B cell (primary cell): Measurements from ENCODE around the gene PSMB10. TPM values are rescaled to one million over a fixed set of nuclear protein-coding genes. Genes with fewer than 3 reads are reported as not detected.

Source experiments
- ATAC-seq: fragments of 200-7000 bp; cut with Tn5 transposase; one replicate; pipeline ENCODE4 v1.10.0; 2021; ENCODE audit warnings: low read depth, mild to moderate bottlenecking, moderate number of reproducible peaks, moderate library complexity
- CTCF ChIA-PET: fragments of 350-600 bp; sonication (Branson Sonifier 250); formaldehyde crosslinking; loops from one replicate; lab custom pipeline; 2021; ENCODE audit warnings: antibody characterized with exemption, inconsistent platforms; lab: Charles Lee
- POLR2A ChIA-PET: fragments of 350-600 bp; sonication (Branson Sonifier 250); formaldehyde crosslinking; loops from one replicate; lab custom pipeline; 2021; ENCODE audit warnings: antibody characterized with exemption; lab: Charles Lee
- DNase-seq: peaks from one replicate; pipeline ENCODE4 v3.0.0; 2013
- H2AFZ ChIP-seq: 2 replicates; pipeline ENCODE4 v1.6.1; 2012; ENCODE audit warnings: mild to moderate bottlenecking, low read depth, low read length; ENCODE audit not compliant: insufficient read depth, poor library complexity, severe bottlenecking
- H3K27ac ChIP-seq, 2 donors: 1 replicate in 1 of 2; 2 replicates in 1 of 2; pipeline ENCODE4 v1.5.1; 2012 to 2013; ENCODE audit warnings: low read length in 2 of 2, mild to moderate bottlenecking in 2 of 2, moderate library complexity in 1 of 2
- H3K27me3 ChIP-seq, 4 experiments: fragments of 200-600 bp in 1 of 4; sonication (generic) in 1 of 4; replicated peaks in 1 of 4; 1 replicate in 2 of 4; 2 replicates in 2 of 4; pipeline versions ENCODE4 v1.6.1 to v1.7.0; 2013 to 2016; ENCODE audit warnings: low read length in 3 of 4, mild to moderate bottlenecking in 2 of 4, mixed read lengths in 1 of 4, moderate library complexity in 1 of 4; ENCODE audit not compliant: insufficient read depth in 4 of 4, control insufficient read depth in 3 of 4; ENCODE audit errors: control extremely low read depth in 1 of 4
- H3K36me3 ChIP-seq, 2 experiments: replicated peaks in 1 of 2; 1 replicate in 1 of 2; 2 replicates in 1 of 2; pipeline versions ENCODE4 v1.6.1 to v1.7.1; 2013; ENCODE audit warnings: low read length in 1 of 2; ENCODE audit not compliant: insufficient read depth in 2 of 2, control insufficient read depth in 1 of 2; ENCODE audit errors: control extremely low read depth in 1 of 2, extremely low read depth in 1 of 2
- H3K4me1 ChIP-seq, 2 donors: fragments of 200-600 bp in 1 of 2; sonication (generic) in 1 of 2; 1 replicate in 1 of 2; 2 replicates in 1 of 2; pipeline versions ENCODE4 v1.5.1 to v1.6.1; 2013 to 2017; ENCODE audit warnings: low read length in 2 of 2; ENCODE audit not compliant: control insufficient read depth in 2 of 2, insufficient read depth in 2 of 2
- H3K4me2 ChIP-seq: replicated peaks from 2 replicates; pipeline ENCODE3; 2012; ENCODE audit warnings: mild to moderate bottlenecking, low read depth, low read length; ENCODE audit not compliant: poor library complexity, severe bottlenecking
- H3K4me3 ChIP-seq, 5 experiments: fragments of 200-600 bp in 1 of 5; sonication (generic) in 1 of 5; 1 replicate in 3 of 5; 2 replicates in 2 of 5; pipeline versions ENCODE4 v1.5.1 to v1.7.0; 2011 to 2016; ENCODE audit warnings: low read length in 4 of 5, mild to moderate bottlenecking in 4 of 5, low read depth in 2 of 5, control low read depth in 1 of 5, moderate library complexity in 1 of 5; ENCODE audit not compliant: insufficient read depth in 1 of 5; ENCODE audit errors: control extremely low read depth in 1 of 5, extremely low read depth in 1 of 5
- H3K79me2 ChIP-seq: fragments of 200-600 bp; sonication (generic); one replicate; pipeline ENCODE4 v1.6.0; 2016; ENCODE audit warnings: low read length; ENCODE audit not compliant: control insufficient read depth, insufficient read depth
- H3K9ac ChIP-seq: fragments of 200-600 bp; sonication (generic); 2 replicates; pipeline ENCODE4 v1.6.1; 2017; ENCODE audit warnings: mild to moderate bottlenecking, low read length, moderate library complexity
- H3K9me3 ChIP-seq, 3 donors: one replicate each; pipeline versions ENCODE4 v1.6.1 to v1.7.1; 2013; ENCODE audit warnings: low read length in 2 of 3; ENCODE audit not compliant: control insufficient read depth in 2 of 3, insufficient read depth in 1 of 3; ENCODE audit errors: control extremely low read depth in 1 of 3
- H4K20me1 ChIP-seq: 2 replicates; pipeline ENCODE4 v1.6.0; 2012; ENCODE audit warnings: mild to moderate bottlenecking, low read length; ENCODE audit not compliant: insufficient read depth, control insufficient read depth, poor library complexity, severe bottlenecking
- H3K27ac Mint-ChIP-seq: one replicate; pipeline ENCODE4 v1.8.0; 2021; ENCODE audit warnings: mixed read lengths
- H3K27me3 Mint-ChIP-seq: one replicate; pipeline ENCODE4 v1.8.0; 2021; ENCODE audit warnings: mixed read lengths
- H3K4me1 Mint-ChIP-seq: one replicate; pipeline ENCODE4 v1.8.0; 2021; ENCODE audit warnings: mixed read lengths
- H3K4me3 Mint-ChIP-seq: one replicate; pipeline ENCODE4 v1.8.0; 2021; ENCODE audit warnings: mixed read lengths
- H3K9me3 Mint-ChIP-seq: one replicate; pipeline ENCODE4 v1.8.0; 2022; ENCODE audit warnings: mixed read lengths; ENCODE audit not compliant: insufficient read depth
- EZH2 ChIP-seq: IDR thresholded peaks from 2 replicates; pipeline ENCODE4 v1.6.1; 2012; ENCODE audit warnings: borderline replicate concordance, low read depth, mild to moderate bottlenecking, moderate library complexity, low read length; ENCODE audit not compliant: insufficient read depth, poor library complexity, severe bottlenecking
- whole genome bisulfite sequencing: methylation state at CpG from one replicate; pipeline ENCODE4 v1.1.5; 2013; ENCODE audit warnings: missing lambda C conversion rate; ENCODE audit not compliant: insufficient coverage; 5-methylcytosine and 5-hydroxymethylcytosine counted together
- intact Hi-C: fragments of 100-400 bp; cut with micrococcal nuclease; formaldehyde crosslinking; loops from one replicate; pipeline ENCODE4 v1.10.0; 2022
- polyA plus RNA-seq: library from polyadenylated mRNA; depleted of rRNA; stranded (reverse); fragments of >200 nt; gene quantifications from 2 replicates; pipeline ENCODE4 v1.2.3, GENCODE V29; 2012
- total RNA-seq, 2 donors: library from RNA; stranded (reverse); fragments of 120-200 nt in 1 of 2; gene quantifications; 1 replicate in 1 of 2; 2 replicates in 1 of 2; pipeline versions ENCODE4 v1.2.3 to v1.2.4, GENCODE V29; 2013 to 2022
- TF ChIP-seq, protein P1 (sequence below): fragments of 200-600 bp; IDR thresholded peaks from one replicate; pipeline ENCODE4 v1.8.0; 2022; ENCODE audit warnings: antibody characterized with exemption, mild to moderate bottlenecking

Gene PSMB10
- total and polyA plus RNA-seq, 2 donors (not counting 1 experiment from before 2014, with no cell fraction given), result 167 to 176 TPM

- Histone ChIP-seq H3K79me2 (peaks cover 19% of the 10 kb centered on the region), H3K27ac (peak overlapping the region in 1 of 2 donors; percentile 63), H3K36me3 (peaks cover 0 to 3% of the 10 kb centered on the region in 2 experiments), H2AFZ (peak overlapping the region; percentile 80), H3K9ac (peak overlapping the region; percentile 82), H3K4me1 (peaks cover 10 to 19% of the 10 kb centered on the region in 2 donors), H3K9me3 (no peaks in the 10 kb centered on the region), H3K4me3 (peak overlapping the region; percentile 22 to 95 (median 80)), H4K20me1 (peaks cover 8% of the 10 kb centered on the region), H3K4me2 (peak overlapping the region; percentile 100), H3K27me3 (no peaks in the 10 kb centered on the region)
- whole genome bisulfite sequencing, result under 1% methylated on average over 45 of the region's 45 CpGs
- Mint-ChIP-seq H3K27ac (peak overlapping the region; percentile 91), H3K9me3 (no peaks in the 10 kb centered on the region), H3K4me3 (peak overlapping the region; percentile 88), H3K4me1 (peaks cover 20% of the 10 kb centered on the region), H3K27me3 (no peaks in the 10 kb centered on the region)
- CTCF ChIA-PET, result interaction anchor here (0.6 to 3.2 kb wide), 3 partner anchors 31 to 175 kb away, joined by 3 to 11 read pairs (median 9); partner anchors contain the start of gene PSMB10
- no peak for TF ChIP-seq EZH2
- TF ChIP-seq, protein P1, sequence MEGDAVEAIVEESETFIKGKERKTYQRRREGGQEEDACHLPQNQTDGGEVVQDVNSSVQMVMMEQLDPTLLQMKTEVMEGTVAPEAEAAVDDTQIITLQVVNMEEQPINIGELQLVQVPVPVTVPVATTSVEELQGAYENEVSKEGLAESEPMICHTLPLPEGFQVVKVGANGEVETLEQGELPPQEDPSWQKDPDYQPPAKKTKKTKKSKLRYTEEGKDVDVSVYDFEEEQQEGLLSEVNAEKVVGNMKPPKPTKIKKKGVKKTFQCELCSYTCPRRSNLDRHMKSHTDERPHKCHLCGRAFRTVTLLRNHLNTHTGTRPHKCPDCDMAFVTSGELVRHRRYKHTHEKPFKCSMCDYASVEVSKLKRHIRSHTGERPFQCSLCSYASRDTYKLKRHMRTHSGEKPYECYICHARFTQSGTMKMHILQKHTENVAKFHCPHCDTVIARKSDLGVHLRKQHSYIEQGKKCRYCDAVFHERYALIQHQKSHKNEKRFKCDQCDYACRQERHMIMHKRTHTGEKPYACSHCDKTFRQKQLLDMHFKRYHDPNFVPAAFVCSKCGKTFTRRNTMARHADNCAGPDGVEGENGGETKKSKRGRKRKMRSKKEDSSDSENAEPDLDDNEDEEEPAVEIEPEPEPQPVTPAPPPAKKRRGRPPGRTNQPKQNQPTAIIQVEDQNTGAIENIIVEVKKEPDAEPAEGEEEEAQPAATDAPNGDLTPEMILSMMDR, result no peak
- intact Hi-C loops, result loop anchor here (1.0 to 10.0 kb wide), 4 partner anchors 25 to 257 kb away; no protein-coding TSS in a partner anchor
- POLR2A ChIA-PET, result interaction anchor here (0.8 to 1.9 kb wide), 3 partner anchors 16 to 38 kb away, joined by 3 to 8 read pairs (median 5); partner anchors contain the start of gene PSMB10
- DNase-seq (peak; percentile 58), ATAC-seq (peak; percentile 7)
Observed at GRCh38 chr16:67967958-67968399, 31.3 kb upstream of the PSMB10 start.
